WTC11 (cell line): ENCODE measurements around the gene STK24. TPM values are rescaled to one million over a fixed set of nuclear protein-coding genes. Genes with fewer than 3 reads are reported as not detected.

Experiments used
- ATAC-seq: fragments of 200-7000 bp; cut with Tn5 transposase; 2 replicates; pipeline ENCODE4 v1.10.0; 2021; ENCODE audit warnings: mild to moderate bottlenecking, moderate library complexity
- CTCF ChIA-PET: fragments of 300-600 bp; sonication (Branson Sonifier 250); formaldehyde crosslinking; loops from one replicate; lab custom pipeline; 2021; ENCODE audit warnings: antibody characterized with exemption; lab: Charles Lee
- POLR2A ChIA-PET: fragments of 350-600 bp; sonication (Branson Sonifier 250); formaldehyde crosslinking; loops from one replicate; lab custom pipeline; 2021; ENCODE audit warnings: antibody characterized with exemption; lab: Charles Lee
- DNase-seq: peaks from one replicate; pipeline ENCODE4 v3.0.0; 2021; ENCODE audit warnings: low spot score
- H3K27ac Mint-ChIP-seq: 2 replicates; pipeline ENCODE4 v1.8.0; 2021; ENCODE audit warnings: mixed read lengths
- H3K27me3 Mint-ChIP-seq: 2 replicates; pipeline ENCODE4 v1.8.0; 2021; ENCODE audit warnings: low read depth, mild to moderate bottlenecking, moderate library complexity, mixed read lengths
- H3K36me3 Mint-ChIP-seq: 2 replicates; pipeline ENCODE4 v1.8.0; 2021; ENCODE audit warnings: mixed read lengths
- H3K4me1 Mint-ChIP-seq: 2 replicates; pipeline ENCODE4 v1.8.0; 2022; ENCODE audit warnings: mixed read lengths
- H3K4me3 Mint-ChIP-seq: 2 replicates; pipeline ENCODE4 v1.8.0; 2021; ENCODE audit warnings: mild to moderate bottlenecking, moderate library complexity, mixed read lengths
- H3K9me3 Mint-ChIP-seq: 2 replicates; pipeline ENCODE4 v1.8.0; 2021; ENCODE audit warnings: mixed read lengths
- CREM ChIP-seq: sonication (generic); formaldehyde crosslinking; IDR thresholded peaks from 2 replicates; pipeline ENCODE4 v1.8.1; 2022; ENCODE audit warnings: mild to moderate bottlenecking, missing genetic modification reagents, moderate library complexity
- ESRRA ChIP-seq: sonication (generic); formaldehyde crosslinking; IDR thresholded peaks from 2 replicates; pipeline ENCODE4 v1.8.1; 2022; ENCODE audit warnings: mild to moderate bottlenecking, missing genetic modification reagents, borderline replicate concordance
- FOXP1 ChIP-seq: sonication (generic); formaldehyde crosslinking; IDR thresholded peaks from 2 replicates; pipeline ENCODE4 v1.8.0; 2022; ENCODE audit warnings: missing genetic modification reagents, mild to moderate bottlenecking, moderate library complexity, borderline replicate concordance
- GRHL2 ChIP-seq: fragments of 250-450 bp; sonication (Bioruptor Pico); IDR thresholded peaks from 2 replicates; pipeline ENCODE4 v1.8.0; 2022; ENCODE audit warnings: mild to moderate bottlenecking, moderate library complexity; ENCODE audit not compliant: insufficient replicate concordance, severe bottlenecking
- HMGA2 ChIP-seq: fragments of 250-450 bp; sonication (Bioruptor Pico); IDR thresholded peaks from 2 replicates; pipeline ENCODE4 v1.4.0; 2021; ENCODE audit warnings: mild to moderate bottlenecking, moderate library complexity
- NFE2L1 ChIP-seq: sonication (generic); formaldehyde crosslinking; IDR thresholded peaks from 2 replicates; pipeline ENCODE4 v1.8.1; 2023; ENCODE audit warnings: missing genetic modification reagents
- NFYB ChIP-seq: sonication (generic); formaldehyde crosslinking; conservative IDR thresholded peaks from 2 replicates; pipeline ENCODE4 v1.8.0; 2022; ENCODE audit warnings: low read depth, missing genetic modification reagents
- SOX15 ChIP-seq: fragments of 250-450 bp; sonication (Bioruptor Pico); IDR thresholded peaks from 2 replicates; pipeline ENCODE4 v1.9.0; 2021; ENCODE audit warnings: mild to moderate bottlenecking
- TCF7 ChIP-seq: sonication (generic); formaldehyde crosslinking; IDR thresholded peaks from 2 replicates; pipeline ENCODE4 v1.8.0; 2022; ENCODE audit warnings: mild to moderate bottlenecking, low read depth, missing genetic modification reagents, moderate library complexity
- total RNA-seq: library from RNA; stranded (reverse); gene quantifications from 3 replicates; pipeline ENCODE4 v1.2.3, GENCODE V29; 2021
- TF ChIP-seq, protein P1 (sequence below): sonication (generic); formaldehyde crosslinking; IDR thresholded peaks from 2 replicates; pipeline ENCODE4 v1.8.0; 2023; ENCODE audit warnings: mild to moderate bottlenecking, missing genetic modification reagents
- TF ChIP-seq, protein P2 (sequence below): fragments of 250-450 bp; sonication (Bioruptor Pico); IDR thresholded peaks from 2 replicates; pipeline ENCODE4 v1.8.0; 2021; ENCODE audit warnings: mild to moderate bottlenecking
- TF ChIP-seq, protein P3 (sequence below): sonication (generic); formaldehyde crosslinking; IDR thresholded peaks from 2 replicates; pipeline ENCODE4 v1.8.1; 2023; ENCODE audit warnings: mild to moderate bottlenecking, missing genetic modification reagents, moderate library complexity
- TF ChIP-seq, protein P4 (sequence below): sonication (generic); formaldehyde crosslinking; IDR thresholded peaks from 2 replicates; pipeline ENCODE4 v1.8.0; 2023; ENCODE audit warnings: missing genetic modification reagents, mild to moderate bottlenecking, borderline replicate concordance
- TF ChIP-seq, protein P5 (sequence below): fragments of 250-450 bp; sonication (Bioruptor Pico); IDR thresholded peaks from 2 replicates; pipeline ENCODE4 v1.9.0; 2021; ENCODE audit warnings: mild to moderate bottlenecking
- TF ChIP-seq, protein P6 (sequence below): sonication (generic); formaldehyde crosslinking; IDR thresholded peaks from 2 replicates; pipeline ENCODE4 v1.8.1; 2022; ENCODE audit warnings: low read depth, missing genetic modification reagents, borderline replicate concordance
- TF ChIP-seq, protein P7 (sequence below): sonication (generic); formaldehyde crosslinking; IDR thresholded peaks from 2 replicates; pipeline ENCODE4 v1.8.1; 2023; ENCODE audit warnings: mild to moderate bottlenecking, missing genetic modification reagents

STK24 gene
- total RNA-seq, 1 experiment from 2014 or later = 138 TPM

DNA sequence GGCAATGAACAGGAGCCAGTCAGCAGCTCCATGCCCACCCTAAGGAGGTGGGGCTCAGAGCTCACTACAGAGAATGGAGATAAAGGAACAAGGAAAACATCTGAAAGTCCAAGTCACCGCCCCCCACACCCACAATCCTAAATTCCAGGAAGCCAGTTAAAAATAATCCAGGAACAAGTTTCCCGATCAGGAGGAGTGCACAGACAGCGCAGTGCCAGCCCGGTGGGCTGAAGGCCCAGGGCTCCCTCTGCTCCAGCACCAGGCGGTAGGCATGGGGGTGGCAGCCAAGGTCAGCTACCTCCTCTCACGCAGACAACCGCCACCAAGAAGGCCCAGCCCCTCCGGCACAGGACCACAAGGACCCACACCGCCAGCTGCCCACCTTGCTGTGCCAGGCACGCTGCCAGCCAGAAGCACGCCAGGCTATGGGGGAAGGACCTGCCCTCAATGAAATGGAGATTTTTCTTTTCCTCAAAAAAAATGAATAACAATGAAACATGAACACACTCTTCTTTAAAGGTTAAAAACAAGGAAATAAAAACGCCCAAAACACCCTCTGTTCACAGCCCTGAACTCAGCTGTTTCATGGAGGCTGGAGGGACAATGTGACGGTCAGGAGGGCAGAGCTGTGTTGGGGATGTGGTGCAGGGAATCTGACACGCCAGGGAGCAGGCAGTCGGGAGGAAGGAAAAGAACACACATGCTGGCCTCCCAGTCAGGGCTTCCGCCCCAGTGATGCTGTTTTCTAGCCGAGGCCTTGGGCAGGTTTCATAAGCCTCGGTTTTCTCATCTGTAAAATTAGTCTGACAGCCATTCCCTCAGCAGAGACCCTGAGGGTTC is 11.0 kb downstream of the STK24 start:
- CTCF ChIA-PET = interaction anchor here (0.5 to 3.4 kb wide), 4 partner anchors 11 to 87 kb away, joined by 3 to 12 read pairs (median 4); no protein-coding TSS in a partner anchor
- peaks cover 90% of the 10 kb centered on the region for H3K4me1 Mint-ChIP-seq
- no peaks in the 10 kb centered on the region for H3K27me3 Mint-ChIP-seq
- no peaks in the 10 kb centered on the region for H3K9me3 Mint-ChIP-seq
- TF ChIP-seq TCF7 (CRISPR knock-in tag) (no peak), CREM (CRISPR knock-in tag) (no peak), FOXP1 (CRISPR knock-in tag) (no peak), ESRRA (no peak), NFE2L1 (CRISPR knock-in tag) (no peak), GRHL2 (CRISPR knock-in tag) (no peak), SOX15 (CRISPR knock-in tag) (no peak), NFYB (no peak), HMGA2 (CRISPR knock-in tag) (no peak)
- TF ChIP-seq, protein P1, sequence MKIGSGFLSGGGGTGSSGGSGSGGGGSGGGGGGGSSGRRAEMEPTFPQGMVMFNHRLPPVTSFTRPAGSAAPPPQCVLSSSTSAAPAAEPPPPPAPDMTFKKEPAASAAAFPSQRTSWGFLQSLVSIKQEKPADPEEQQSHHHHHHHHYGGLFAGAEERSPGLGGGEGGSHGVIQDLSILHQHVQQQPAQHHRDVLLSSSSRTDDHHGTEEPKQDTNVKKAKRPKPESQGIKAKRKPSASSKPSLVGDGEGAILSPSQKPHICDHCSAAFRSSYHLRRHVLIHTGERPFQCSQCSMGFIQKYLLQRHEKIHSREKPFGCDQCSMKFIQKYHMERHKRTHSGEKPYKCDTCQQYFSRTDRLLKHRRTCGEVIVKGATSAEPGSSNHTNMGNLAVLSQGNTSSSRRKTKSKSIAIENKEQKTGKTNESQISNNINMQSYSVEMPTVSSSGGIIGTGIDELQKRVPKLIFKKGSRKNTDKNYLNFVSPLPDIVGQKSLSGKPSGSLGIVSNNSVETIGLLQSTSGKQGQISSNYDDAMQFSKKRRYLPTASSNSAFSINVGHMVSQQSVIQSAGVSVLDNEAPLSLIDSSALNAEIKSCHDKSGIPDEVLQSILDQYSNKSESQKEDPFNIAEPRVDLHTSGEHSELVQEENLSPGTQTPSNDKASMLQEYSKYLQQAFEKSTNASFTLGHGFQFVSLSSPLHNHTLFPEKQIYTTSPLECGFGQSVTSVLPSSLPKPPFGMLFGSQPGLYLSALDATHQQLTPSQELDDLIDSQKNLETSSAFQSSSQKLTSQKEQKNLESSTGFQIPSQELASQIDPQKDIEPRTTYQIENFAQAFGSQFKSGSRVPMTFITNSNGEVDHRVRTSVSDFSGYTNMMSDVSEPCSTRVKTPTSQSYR (CRISPR knock-in tag) = no peak
- TF ChIP-seq, protein P2, sequence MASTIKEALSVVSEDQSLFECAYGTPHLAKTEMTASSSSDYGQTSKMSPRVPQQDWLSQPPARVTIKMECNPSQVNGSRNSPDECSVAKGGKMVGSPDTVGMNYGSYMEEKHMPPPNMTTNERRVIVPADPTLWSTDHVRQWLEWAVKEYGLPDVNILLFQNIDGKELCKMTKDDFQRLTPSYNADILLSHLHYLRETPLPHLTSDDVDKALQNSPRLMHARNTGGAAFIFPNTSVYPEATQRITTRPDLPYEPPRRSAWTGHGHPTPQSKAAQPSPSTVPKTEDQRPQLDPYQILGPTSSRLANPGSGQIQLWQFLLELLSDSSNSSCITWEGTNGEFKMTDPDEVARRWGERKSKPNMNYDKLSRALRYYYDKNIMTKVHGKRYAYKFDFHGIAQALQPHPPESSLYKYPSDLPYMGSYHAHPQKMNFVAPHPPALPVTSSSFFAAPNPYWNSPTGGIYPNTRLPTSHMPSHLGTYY (CRISPR knock-in tag) = no peak
- TF ChIP-seq, protein P3, sequence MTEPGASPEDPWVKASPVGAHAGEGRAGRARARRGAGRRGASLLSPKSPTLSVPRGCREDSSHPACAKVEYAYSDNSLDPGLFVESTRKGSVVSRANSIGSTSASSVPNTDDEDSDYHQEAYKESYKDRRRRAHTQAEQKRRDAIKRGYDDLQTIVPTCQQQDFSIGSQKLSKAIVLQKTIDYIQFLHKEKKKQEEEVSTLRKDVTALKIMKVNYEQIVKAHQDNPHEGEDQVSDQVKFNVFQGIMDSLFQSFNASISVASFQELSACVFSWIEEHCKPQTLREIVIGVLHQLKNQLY (CRISPR knock-in tag) = no peak
- TF ChIP-seq, protein P4, sequence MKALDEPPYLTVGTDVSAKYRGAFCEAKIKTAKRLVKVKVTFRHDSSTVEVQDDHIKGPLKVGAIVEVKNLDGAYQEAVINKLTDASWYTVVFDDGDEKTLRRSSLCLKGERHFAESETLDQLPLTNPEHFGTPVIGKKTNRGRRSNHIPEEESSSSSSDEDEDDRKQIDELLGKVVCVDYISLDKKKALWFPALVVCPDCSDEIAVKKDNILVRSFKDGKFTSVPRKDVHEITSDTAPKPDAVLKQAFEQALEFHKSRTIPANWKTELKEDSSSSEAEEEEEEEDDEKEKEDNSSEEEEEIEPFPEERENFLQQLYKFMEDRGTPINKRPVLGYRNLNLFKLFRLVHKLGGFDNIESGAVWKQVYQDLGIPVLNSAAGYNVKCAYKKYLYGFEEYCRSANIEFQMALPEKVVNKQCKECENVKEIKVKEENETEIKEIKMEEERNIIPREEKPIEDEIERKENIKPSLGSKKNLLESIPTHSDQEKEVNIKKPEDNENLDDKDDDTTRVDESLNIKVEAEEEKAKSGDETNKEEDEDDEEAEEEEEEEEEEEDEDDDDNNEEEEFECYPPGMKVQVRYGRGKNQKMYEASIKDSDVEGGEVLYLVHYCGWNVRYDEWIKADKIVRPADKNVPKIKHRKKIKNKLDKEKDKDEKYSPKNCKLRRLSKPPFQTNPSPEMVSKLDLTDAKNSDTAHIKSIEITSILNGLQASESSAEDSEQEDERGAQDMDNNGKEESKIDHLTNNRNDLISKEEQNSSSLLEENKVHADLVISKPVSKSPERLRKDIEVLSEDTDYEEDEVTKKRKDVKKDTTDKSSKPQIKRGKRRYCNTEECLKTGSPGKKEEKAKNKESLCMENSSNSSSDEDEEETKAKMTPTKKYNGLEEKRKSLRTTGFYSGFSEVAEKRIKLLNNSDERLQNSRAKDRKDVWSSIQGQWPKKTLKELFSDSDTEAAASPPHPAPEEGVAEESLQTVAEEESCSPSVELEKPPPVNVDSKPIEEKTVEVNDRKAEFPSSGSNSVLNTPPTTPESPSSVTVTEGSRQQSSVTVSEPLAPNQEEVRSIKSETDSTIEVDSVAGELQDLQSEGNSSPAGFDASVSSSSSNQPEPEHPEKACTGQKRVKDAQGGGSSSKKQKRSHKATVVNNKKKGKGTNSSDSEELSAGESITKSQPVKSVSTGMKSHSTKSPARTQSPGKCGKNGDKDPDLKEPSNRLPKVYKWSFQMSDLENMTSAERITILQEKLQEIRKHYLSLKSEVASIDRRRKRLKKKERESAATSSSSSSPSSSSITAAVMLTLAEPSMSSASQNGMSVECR (CRISPR knock-in tag) = no peak
- TF ChIP-seq, protein P5, sequence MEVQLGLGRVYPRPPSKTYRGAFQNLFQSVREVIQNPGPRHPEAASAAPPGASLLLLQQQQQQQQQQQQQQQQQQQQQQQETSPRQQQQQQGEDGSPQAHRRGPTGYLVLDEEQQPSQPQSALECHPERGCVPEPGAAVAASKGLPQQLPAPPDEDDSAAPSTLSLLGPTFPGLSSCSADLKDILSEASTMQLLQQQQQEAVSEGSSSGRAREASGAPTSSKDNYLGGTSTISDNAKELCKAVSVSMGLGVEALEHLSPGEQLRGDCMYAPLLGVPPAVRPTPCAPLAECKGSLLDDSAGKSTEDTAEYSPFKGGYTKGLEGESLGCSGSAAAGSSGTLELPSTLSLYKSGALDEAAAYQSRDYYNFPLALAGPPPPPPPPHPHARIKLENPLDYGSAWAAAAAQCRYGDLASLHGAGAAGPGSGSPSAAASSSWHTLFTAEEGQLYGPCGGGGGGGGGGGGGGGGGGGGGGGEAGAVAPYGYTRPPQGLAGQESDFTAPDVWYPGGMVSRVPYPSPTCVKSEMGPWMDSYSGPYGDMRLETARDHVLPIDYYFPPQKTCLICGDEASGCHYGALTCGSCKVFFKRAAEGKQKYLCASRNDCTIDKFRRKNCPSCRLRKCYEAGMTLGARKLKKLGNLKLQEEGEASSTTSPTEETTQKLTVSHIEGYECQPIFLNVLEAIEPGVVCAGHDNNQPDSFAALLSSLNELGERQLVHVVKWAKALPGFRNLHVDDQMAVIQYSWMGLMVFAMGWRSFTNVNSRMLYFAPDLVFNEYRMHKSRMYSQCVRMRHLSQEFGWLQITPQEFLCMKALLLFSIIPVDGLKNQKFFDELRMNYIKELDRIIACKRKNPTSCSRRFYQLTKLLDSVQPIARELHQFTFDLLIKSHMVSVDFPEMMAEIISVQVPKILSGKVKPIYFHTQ (CRISPR knock-in tag) = no peak
- TF ChIP-seq, protein P6, sequence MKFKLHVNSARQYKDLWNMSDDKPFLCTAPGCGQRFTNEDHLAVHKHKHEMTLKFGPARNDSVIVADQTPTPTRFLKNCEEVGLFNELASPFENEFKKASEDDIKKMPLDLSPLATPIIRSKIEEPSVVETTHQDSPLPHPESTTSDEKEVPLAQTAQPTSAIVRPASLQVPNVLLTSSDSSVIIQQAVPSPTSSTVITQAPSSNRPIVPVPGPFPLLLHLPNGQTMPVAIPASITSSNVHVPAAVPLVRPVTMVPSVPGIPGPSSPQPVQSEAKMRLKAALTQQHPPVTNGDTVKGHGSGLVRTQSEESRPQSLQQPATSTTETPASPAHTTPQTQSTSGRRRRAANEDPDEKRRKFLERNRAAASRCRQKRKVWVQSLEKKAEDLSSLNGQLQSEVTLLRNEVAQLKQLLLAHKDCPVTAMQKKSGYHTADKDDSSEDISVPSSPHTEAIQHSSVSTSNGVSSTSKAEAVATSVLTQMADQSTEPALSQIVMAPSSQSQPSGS (CRISPR knock-in tag) = no peak
- TF ChIP-seq, protein P7, sequence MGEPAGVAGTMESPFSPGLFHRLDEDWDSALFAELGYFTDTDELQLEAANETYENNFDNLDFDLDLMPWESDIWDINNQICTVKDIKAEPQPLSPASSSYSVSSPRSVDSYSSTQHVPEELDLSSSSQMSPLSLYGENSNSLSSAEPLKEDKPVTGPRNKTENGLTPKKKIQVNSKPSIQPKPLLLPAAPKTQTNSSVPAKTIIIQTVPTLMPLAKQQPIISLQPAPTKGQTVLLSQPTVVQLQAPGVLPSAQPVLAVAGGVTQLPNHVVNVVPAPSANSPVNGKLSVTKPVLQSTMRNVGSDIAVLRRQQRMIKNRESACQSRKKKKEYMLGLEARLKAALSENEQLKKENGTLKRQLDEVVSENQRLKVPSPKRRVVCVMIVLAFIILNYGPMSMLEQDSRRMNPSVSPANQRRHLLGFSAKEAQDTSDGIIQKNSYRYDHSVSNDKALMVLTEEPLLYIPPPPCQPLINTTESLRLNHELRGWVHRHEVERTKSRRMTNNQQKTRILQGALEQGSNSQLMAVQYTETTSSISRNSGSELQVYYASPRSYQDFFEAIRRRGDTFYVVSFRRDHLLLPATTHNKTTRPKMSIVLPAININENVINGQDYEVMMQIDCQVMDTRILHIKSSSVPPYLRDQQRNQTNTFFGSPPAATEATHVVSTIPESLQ = no peak
- peak overlapping the region; percentile 48 for H3K27ac Mint-ChIP-seq
- DNase-seq (no peak), ATAC-seq (no peak; the same call in 1 of the 2 replicates)
- H3K36me3 Mint-ChIP-seq = peaks cover 6% of the 10 kb centered on the region; the same call in 1 of the 2 replicates
- POLR2A ChIA-PET = interaction anchor here (0.7 to 1.2 kb wide), 2 partner anchors 81 to 668 kb away, joined by 3 to 4 read pairs; no protein-coding TSS in a partner anchor
- H3K4me3 Mint-ChIP-seq = no peak overlapping the region
